Colonic mucosa (tissue), 4 donors: ENCODE measurements around the gene PEX6. TPM values are rescaled to one million over a fixed set of nuclear protein-coding genes. Genes with fewer than 3 reads are reported as not detected.

ENCODE experiments used
- DNase-seq: peaks from one replicate; pipeline ENCODE4 v3.0.0-alpha.2; 2020
- H3K27ac ChIP-seq: fragments of 200-600 bp; one replicate; pipeline ENCODE4 v1.8.0; 2021
- H3K27me3 ChIP-seq: fragments of 200-600 bp; one replicate; pipeline ENCODE4 v1.8.0; 2021
- H3K36me3 ChIP-seq: fragments of 200-600 bp; one replicate; pipeline ENCODE4 v1.8.0; 2021
- H3K4me1 ChIP-seq: fragments of 200-600 bp; one replicate; pipeline ENCODE4 v1.8.0; 2021; ENCODE audit warnings: mild to moderate bottlenecking
- H3K4me3 ChIP-seq: fragments of 200-600 bp; one replicate; pipeline ENCODE4 v1.8.0; 2021
- H3K9ac ChIP-seq, 2 donors: one replicate each; pipeline ENCODE4 v1.7.0; 2013; ENCODE audit warnings: control low read depth in 2 of 2, low read depth in 2 of 2, low read length in 2 of 2
- H3K9me3 ChIP-seq: fragments of 200-600 bp; one replicate; pipeline ENCODE4 v1.8.0; 2021
- intact Hi-C: fragments of 100-400 bp; cut with DNase I; formaldehyde crosslinking; loops from one replicate; pipeline ENCODE4 v1.14.1; 2022
- total RNA-seq, 2 donors: library from RNA; stranded (reverse); fragmentation: NEBNext Ultra II Directional in 1 of 2; extraction: Animal tissue kit (Norgen Biotek cat#: 25700) in 1 of 2; gene quantifications; one replicate each; pipeline ENCODE4 v1.2.1, GENCODE V29; 2021
- TF ChIP-seq, protein P1 (sequence below): fragments of 200-600 bp; IDR thresholded peaks from one replicate; pipeline ENCODE4 v1.8.0; 2022; ENCODE audit warnings: antibody characterized with exemption, mild to moderate bottlenecking
- donor health status: healthy.
- donor health status: DM: no; HTN: no; CAD: no.
- donor health status: DM: no; HTN: no; CAD: no.

Gene PEX6
- total RNA-seq, 2 donors from 2014 or later: 23.3 to 40.3 TPM

DNA sequence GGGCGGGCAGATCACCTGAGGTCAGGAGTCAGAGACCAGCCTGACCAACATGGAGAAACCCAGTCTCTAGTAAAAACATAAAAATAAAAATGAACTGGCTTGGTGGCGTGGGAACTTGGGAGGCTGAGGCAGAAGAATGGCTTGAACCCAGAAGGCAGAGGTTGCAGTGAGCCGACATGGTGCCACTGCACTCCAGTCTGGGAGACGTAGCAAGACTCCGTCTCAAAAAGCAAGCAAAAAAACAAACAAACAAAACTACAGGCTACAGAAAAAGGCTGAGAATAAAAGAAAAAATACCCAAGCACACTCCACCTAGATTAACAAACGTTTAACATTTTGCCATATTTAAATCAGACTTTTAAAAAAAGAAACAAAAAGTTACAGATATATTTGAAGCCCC is 57.2 kb downstream of the PEX6 start:
- H3K36me3 ChIP-seq: no peaks in the 10 kb centered on the region
- H3K4me3 ChIP-seq: no peak overlapping the region
- intact Hi-C loops: no loop called here
- no peaks in the 10 kb centered on the region for H3K27me3 ChIP-seq
- no peaks in the 10 kb centered on the region for H3K4me1 ChIP-seq
- TF ChIP-seq, protein P1, sequence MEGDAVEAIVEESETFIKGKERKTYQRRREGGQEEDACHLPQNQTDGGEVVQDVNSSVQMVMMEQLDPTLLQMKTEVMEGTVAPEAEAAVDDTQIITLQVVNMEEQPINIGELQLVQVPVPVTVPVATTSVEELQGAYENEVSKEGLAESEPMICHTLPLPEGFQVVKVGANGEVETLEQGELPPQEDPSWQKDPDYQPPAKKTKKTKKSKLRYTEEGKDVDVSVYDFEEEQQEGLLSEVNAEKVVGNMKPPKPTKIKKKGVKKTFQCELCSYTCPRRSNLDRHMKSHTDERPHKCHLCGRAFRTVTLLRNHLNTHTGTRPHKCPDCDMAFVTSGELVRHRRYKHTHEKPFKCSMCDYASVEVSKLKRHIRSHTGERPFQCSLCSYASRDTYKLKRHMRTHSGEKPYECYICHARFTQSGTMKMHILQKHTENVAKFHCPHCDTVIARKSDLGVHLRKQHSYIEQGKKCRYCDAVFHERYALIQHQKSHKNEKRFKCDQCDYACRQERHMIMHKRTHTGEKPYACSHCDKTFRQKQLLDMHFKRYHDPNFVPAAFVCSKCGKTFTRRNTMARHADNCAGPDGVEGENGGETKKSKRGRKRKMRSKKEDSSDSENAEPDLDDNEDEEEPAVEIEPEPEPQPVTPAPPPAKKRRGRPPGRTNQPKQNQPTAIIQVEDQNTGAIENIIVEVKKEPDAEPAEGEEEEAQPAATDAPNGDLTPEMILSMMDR: no peak
- H3K9me3 ChIP-seq: no peaks in the 10 kb centered on the region
- no peak for DNase-seq
- no peak overlapping the region for H3K9ac ChIP-seq
- H3K27ac ChIP-seq: no peak overlapping the region

DNA sequence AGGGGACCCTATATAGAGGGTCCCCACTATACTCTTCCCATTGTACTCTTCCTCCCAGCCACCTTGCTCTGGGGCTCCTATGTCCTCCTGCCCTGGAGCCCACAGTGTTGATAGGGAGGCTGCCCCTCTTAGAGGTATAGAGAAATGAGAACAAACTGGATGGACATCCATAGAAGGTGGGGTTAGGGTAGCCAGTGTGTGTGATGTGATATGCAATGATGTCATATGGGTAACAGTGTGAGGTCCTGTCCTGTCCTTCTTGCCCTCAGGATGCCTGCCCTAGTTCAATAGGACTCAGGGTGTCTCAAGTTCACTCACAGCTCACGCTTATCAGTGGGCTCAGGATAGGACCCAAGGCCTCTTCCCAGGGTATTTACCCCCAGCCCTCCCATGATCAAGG is 62.7 kb downstream of the PEX6 start:
- H3K27ac ChIP-seq: no peak overlapping the region
- no peak for DNase-seq
- no peaks in the 10 kb centered on the region for H3K4me1 ChIP-seq
- intact Hi-C loops: no loop called here
- TF ChIP-seq, protein P1: no peak
- no peaks in the 10 kb centered on the region for H3K9me3 ChIP-seq
- no peak overlapping the region for H3K4me3 ChIP-seq
- H3K9ac ChIP-seq: no peak overlapping the region
- H3K36me3 ChIP-seq: no peaks in the 10 kb centered on the region
- H3K27me3 ChIP-seq: peaks cover 6% of the 10 kb centered on the region

DNA sequence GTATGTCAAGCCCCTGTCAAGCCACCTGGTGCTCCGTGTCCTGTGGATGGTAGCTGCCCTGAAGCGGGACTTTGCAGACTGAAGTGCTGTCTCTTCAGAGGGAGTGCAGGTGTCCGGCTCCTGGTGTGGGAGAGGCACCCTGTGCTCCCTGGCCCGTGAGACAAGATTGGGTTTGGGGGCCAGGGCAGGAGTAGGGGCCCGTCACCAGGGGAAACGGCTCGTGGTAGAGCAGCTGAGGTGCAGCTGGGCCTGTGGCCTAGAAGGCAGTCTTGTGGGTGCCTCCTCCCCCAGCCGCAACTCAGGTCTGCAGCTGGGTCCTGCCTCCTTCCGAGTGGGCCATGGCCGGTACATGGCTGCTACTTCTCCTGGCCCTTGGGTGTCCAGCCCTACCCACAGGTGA is 63.2 kb downstream of the PEX6 start, which contains the start of gene PTCRA:
Gene PTCRA, plus strand, starts transcription at position 322 of the 400 bp plus-strand sequence. Its CDS starts 17 bp downstream, at position 339.
- Histone ChIP-seq H3K4me1 (no peaks in the 10 kb centered on the region), H3K36me3 (no peaks in the 10 kb centered on the region), H3K27me3 (peaks cover 7% of the 10 kb centered on the region), H3K9ac (no peak within 1 kb of the TSS), H3K27ac (no peak within 1 kb of the TSS), H3K9me3 (no peaks in the 10 kb centered on the region), H3K4me3 (no peak within 1 kb of the TSS)
- intact Hi-C loops: no loop called here
- no peak for DNase-seq
- TF ChIP-seq, protein P1: no peak

DNA sequence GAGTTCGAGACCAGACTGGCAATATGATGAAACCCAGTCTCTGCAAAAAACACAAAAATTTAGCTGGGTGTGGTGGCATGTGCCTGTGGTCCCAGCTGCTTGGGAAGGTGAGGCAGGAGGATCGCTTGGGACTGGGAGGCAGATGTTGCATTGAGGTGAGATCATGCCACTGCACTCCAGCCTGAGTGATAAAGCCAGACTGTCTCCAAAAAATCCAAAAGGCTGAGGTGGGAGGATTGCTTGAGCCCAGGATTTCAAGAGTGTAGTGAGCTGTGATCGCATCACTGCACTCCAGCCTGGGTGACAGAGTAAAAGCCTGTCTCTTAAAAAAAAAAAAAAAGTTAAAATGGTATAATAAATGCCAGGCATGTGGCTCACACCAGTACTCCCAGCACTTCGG is 64.4 kb downstream of the PEX6 start:
- Histone ChIP-seq H3K27ac (no peak overlapping the region), H3K27me3 (peaks cover 7% of the 10 kb centered on the region), H3K36me3 (no peaks in the 10 kb centered on the region), H3K4me3 (no peak overlapping the region), H3K4me1 (no peaks in the 10 kb centered on the region), H3K9me3 (no peaks in the 10 kb centered on the region), H3K9ac (no peak overlapping the region)
- TF ChIP-seq, protein P1: no peak
- no peak for DNase-seq
- intact Hi-C loops: no loop called here

Other genes starting within 250 kb of the PEX6 start
- gene TBCC, start 233.1 kb downstream of the PEX6 start, total RNA-seq: 10 to 100 TPM; 24.2 to 24.8 TPM
- 10 to 100 TPM; 11.5 to 15.3 TPM for gene BICRAL, start 197.1 kb downstream of the PEX6 start, total RNA-seq
- gene RPL7L1, start 99.6 kb downstream of the PEX6 start, total RNA-seq: 10 to 100 TPM; 46.4 to 67.4 TPM
- gene PTCRA, start 63.1 kb downstream of the PEX6 start, total RNA-seq: not detected
- gene CNPY3, start 49.7 kb downstream of the PEX6 start, total RNA-seq: 10 to 100 TPM; 31.1 to 47.9 TPM
- under 1 TPM in 1 of 2 donors, not detected in 1; 0.96 TPM for gene GNMT, start 18.4 kb downstream of the PEX6 start, total RNA-seq
- gene PPP2R5D, start 5.4 kb upstream of the PEX6 start, total RNA-seq: 10 to 100 TPM; 38.5 to 49.7 TPM
- gene MEA1, start 34.8 kb upstream of the PEX6 start, total RNA-seq: 10 to 100 TPM; 43.7 to 54.5 TPM
- 10 to 100 TPM; 62.4 to 73.9 TPM for gene KLHDC3, start 35.1 kb upstream of the PEX6 start, total RNA-seq
- gene RRP36, start 42.4 kb upstream of the PEX6 start, total RNA-seq: 10 to 100 TPM; 35.5 to 61.4 TPM
- gene CUL7, start 74.7 kb upstream of the PEX6 start, total RNA-seq: 10 to 100 TPM; 13.7 to 15.3 TPM
- gene MRPL2, start 80.3 kb upstream of the PEX6 start, total RNA-seq: 100 to 1,000 TPM in 1 of 2 donors, 10 to 100 TPM in 1; 73.2 to 112 TPM
- gene KLC4, start 80.5 kb upstream of the PEX6 start, total RNA-seq: 100 to 1,000 TPM in 1 of 2 donors, 10 to 100 TPM in 1; 98.8 to 101 TPM
- gene PTK7, start 97.1 kb upstream of the PEX6 start, total RNA-seq: 10 to 100 TPM; 15.1 to 15.9 TPM
- gene SRF, start 192.1 kb upstream of the PEX6 start, total RNA-seq: 10 to 100 TPM; 24.8 to 37.6 TPM
- gene CUL9, start 203.0 kb upstream of the PEX6 start, total RNA-seq: 10 to 100 TPM; 23.4 to 36.9 TPM